HG02588 (cell line): ENCODE data around the gene PCDH15.

Experiments used
- ATAC-seq: cut with Tn5 transposase; IDR thresholded peaks from one replicate; pipeline ENCODE4 v1.9.1; 2021; ENCODE audit warnings: mild to moderate bottlenecking, moderate library complexity; ENCODE audit not compliant: unreplicated experiment

PCDH15 gene

GRCh38 chr10:54139819-54140428 is 661.1 kb downstream of the PCDH15 start:
- ATAC-seq: no peak

- no peak for ATAC-seq
These were observed 663.6 kb downstream of the PCDH15 start for GRCh38 chr10:54137396-54137795.

- no peak for ATAC-seq
These were observed 667.8 kb downstream of the PCDH15 start for GRCh38 chr10:54133203-54133602.

- ATAC-seq: no peak
These were observed 669.2 kb downstream of the PCDH15 start for GRCh38 chr10:54131833-54132232.

- ATAC-seq: no peak
These were observed 670.6 kb downstream of the PCDH15 start for GRCh38 chr10:54130394-54130793.

- no peak for ATAC-seq
These were observed 675.8 kb downstream of the PCDH15 start for GRCh38 chr10:54125098-54125747.

- ATAC-seq: no peak
These were observed 676.7 kb downstream of the PCDH15 start for GRCh38 chr10:54124209-54124885.

GRCh38 chr10:54120806-54121205 is 680.2 kb downstream of the PCDH15 start:
- ATAC-seq: no peak

GRCh38 chr10:54108961-54109360 is 692.1 kb downstream of the PCDH15 start:
- no peak for ATAC-seq

- no peak for ATAC-seq
These were observed 704.1 kb downstream of the PCDH15 start for GRCh38 chr10:54096892-54097291.

GRCh38 chr10:54094321-54094720 is 706.7 kb downstream of the PCDH15 start:
- no peak for ATAC-seq

GRCh38 chr10:54091237-54091636 is 709.8 kb downstream of the PCDH15 start:
- no peak for ATAC-seq

GRCh38 chr10:54081950-54082349 is 719.1 kb downstream of the PCDH15 start:
- no peak for ATAC-seq

- no peak for ATAC-seq
These were observed 733.7 kb downstream of the PCDH15 start for GRCh38 chr10:54067361-54067760.

GRCh38 chr10:54066646-54067045 is 734.4 kb downstream of the PCDH15 start:
- no peak for ATAC-seq

- ATAC-seq: no peak
These were observed 735.9 kb downstream of the PCDH15 start for GRCh38 chr10:54065106-54065505.

GRCh38 chr10:54064215-54064614 is 736.8 kb downstream of the PCDH15 start:
- no peak for ATAC-seq

GRCh38 chr10:54063514-54063913 is 737.5 kb downstream of the PCDH15 start:
- no peak for ATAC-seq

- no peak for ATAC-seq
These were observed 740.5 kb downstream of the PCDH15 start for GRCh38 chr10:54060572-54060971.

- no peak for ATAC-seq
These were observed 743.7 kb downstream of the PCDH15 start for GRCh38 chr10:54057357-54057756.

GRCh38 chr10:54026340-54026739 is 774.7 kb downstream of the PCDH15 start:
- no peak for ATAC-seq

GRCh38 chr10:54011117-54011516 is 789.9 kb downstream of the PCDH15 start:
- ATAC-seq: no peak
